Measurements from ENCODE around the gene SPCS2.
"Not testable (repeated sequence)": the region's sequence is repeated elsewhere in the genome, so short reads cannot be mapped to it uniquely, and the experiment has no call there.

SPCS2 gene

GRCh38 chr11:74957937-74958629 lies 9.0 kb downstream of the SPCS2 start:
- no peaks in the 10 kb centered on the region for H3K27me3 ChIP-seq (ENCODE audit: low read depth)
- in situ Hi-C loops (cut with MboI; ENCODE audit: low sequenced_read_pairs): no loop called here
- no peak overlapping the region for H3K4me3 ChIP-seq
- DNase-seq (ENCODE audit: low spot score in 2 of 2): no peak
- H3K9me3 ChIP-seq: no peaks in the 10 kb centered on the region
- H3K4me1 ChIP-seq: no peaks in the 10 kb centered on the region; the same call in 1 of the 2 replicates
- H3K36me3 ChIP-seq (replicated peaks): peaks cover 3% of the 10 kb centered on the region; the same call in 1 of the 2 replicates

DNA sequence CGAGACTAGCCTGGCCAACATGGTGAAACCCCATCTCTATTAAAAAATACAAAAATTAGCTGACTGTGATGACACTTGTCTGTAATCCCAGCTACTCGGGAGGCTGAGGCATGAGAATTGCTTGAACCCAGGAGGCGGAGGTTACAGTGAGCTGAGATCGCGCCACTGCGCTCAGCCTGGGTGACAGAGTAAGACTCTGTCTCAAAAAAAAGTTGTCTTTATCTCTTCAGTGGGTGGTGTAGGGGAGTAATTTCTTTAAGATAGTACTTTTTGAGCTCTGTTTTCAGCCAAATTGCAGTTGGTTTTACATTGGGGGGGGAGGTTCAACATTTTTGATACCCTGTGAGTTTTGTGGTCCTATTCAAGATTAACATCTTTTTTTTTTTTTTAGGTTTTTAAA lies 11.1 kb downstream of the SPCS2 start:
- DNase-seq (ENCODE audit: low spot score in 2 of 2); H3K4me3 ChIP-seq; H3K9me3 ChIP-seq; H3K27me3 ChIP-seq (ENCODE audit: low read depth); in situ Hi-C loops (cut with MboI; ENCODE audit: low sequenced_read_pairs); H3K4me1 ChIP-seq: not testable (repeated sequence)
- H3K36me3 ChIP-seq (replicated peaks): peaks cover 10% of the 10 kb centered on the region; the same call in 1 of the 2 replicates

DNA sequence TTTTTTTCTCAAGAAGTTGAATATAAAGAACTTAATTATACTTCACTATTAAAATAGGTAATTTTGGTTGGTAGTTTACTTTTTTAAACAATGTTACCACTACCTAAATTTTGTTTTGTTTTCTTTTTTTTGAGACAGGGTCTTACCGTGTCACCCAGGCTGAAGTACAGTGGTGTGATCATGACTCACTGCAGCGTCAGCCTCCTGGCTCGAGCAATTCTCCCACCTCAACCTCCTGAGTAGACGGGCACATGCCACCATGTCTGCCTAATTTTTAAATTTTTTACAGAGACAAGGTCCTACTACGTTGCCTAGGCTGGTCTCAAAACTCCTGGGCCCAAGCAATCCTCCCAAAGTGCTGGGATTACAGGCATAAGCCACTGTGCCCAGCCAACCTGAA lies 17.6 kb downstream of the SPCS2 start:
- Histone ChIP-seq H3K4me1 (no peaks in the 10 kb centered on the region), H3K36me3 (replicated peaks) (peaks cover 56% of the 10 kb centered on the region), H3K4me3 (no peak overlapping the region), H3K27me3 (ENCODE audit: low read depth) (no peaks in the 10 kb centered on the region), H3K9me3 (no peaks in the 10 kb centered on the region)
- no peak for DNase-seq (ENCODE audit: low spot score in 2 of 2)
- in situ Hi-C loops (cut with MboI; ENCODE audit: low sequenced_read_pairs): no loop called here

DNA sequence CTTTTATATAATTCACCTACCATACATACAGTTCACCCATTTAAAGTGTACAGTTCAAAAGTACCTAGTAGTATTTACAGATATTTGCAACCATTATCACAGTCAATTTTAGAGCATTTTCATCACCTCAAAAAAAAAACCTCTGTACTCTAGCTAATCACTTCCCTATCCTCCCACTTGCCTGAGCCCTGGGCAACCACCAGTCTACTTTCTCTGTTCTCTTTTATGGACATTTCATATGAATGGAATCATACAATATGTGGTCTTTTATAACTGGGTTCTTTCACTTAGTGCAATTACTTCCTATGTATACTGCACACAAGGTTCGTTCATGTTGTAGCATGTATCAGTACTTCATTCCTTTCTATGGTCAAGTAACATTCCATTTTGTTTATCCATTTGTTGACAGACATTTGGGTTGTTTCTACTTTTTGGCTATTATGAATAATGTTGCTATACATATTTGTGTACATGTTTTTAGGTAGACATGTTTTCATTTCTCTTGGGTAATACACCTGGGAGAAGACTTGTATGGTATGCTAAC lies 21.9 kb downstream of the SPCS2 start:
- H3K36me3 ChIP-seq (replicated peaks): peaks cover 58% of the 10 kb centered on the region
- H3K4me3 ChIP-seq: no peak overlapping the region
- H3K4me1 ChIP-seq: no peaks in the 10 kb centered on the region
- H3K9me3 ChIP-seq: no peaks in the 10 kb centered on the region
- DNase-seq (ENCODE audit: low spot score in 2 of 2): no peak
- no peaks in the 10 kb centered on the region for H3K27me3 ChIP-seq (ENCODE audit: low read depth)
- in situ Hi-C loops (cut with MboI; ENCODE audit: low sequenced_read_pairs): no loop called here

- H3K4me1 ChIP-seq: no peaks in the 10 kb centered on the region
- H3K9me3 ChIP-seq: no peaks in the 10 kb centered on the region
- H3K27me3 ChIP-seq (ENCODE audit: low read depth): no peaks in the 10 kb centered on the region
- DNase-seq (ENCODE audit: low spot score in 2 of 2): no peak
- peaks cover 59% of the 10 kb centered on the region for H3K36me3 ChIP-seq (replicated peaks)
- no peak overlapping the region for H3K4me3 ChIP-seq
- in situ Hi-C loops (cut with MboI; ENCODE audit: low sequenced_read_pairs): no loop called here
These were observed 22.4 kb downstream of the SPCS2 start for GRCh38 chr11:74971424-74971823.

DNA sequence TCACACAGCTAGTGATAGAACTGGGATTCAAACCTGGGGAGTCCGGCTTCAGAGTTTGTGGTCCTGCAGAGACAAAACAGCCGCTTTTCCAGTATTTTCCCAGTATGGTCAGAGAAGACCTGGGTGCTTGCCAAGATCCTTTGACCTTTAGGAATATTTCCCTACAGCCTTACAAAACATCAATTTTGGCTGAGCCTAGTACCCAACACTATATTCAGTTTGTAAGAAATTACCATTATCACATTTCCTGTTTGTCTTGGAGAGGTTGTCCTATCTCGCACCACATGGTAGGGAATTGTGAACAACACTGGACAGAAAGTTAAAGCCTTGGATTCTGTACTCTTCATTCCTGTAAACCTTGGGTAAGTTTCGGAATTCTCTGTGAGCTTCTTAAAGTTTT lies 29.0 kb downstream of the SPCS2 start:
- peaks cover 31% of the 10 kb centered on the region for H3K36me3 ChIP-seq (replicated peaks)
- DNase-seq (ENCODE audit: low spot score in 2 of 2): no peak
- in situ Hi-C loops (cut with MboI; ENCODE audit: low sequenced_read_pairs): no loop called here
- H3K9me3 ChIP-seq: no peaks in the 10 kb centered on the region
- no peaks in the 10 kb centered on the region for H3K27me3 ChIP-seq (ENCODE audit: low read depth)
- no peaks in the 10 kb centered on the region for H3K4me1 ChIP-seq
- H3K4me3 ChIP-seq: no peak overlapping the region

DNA sequence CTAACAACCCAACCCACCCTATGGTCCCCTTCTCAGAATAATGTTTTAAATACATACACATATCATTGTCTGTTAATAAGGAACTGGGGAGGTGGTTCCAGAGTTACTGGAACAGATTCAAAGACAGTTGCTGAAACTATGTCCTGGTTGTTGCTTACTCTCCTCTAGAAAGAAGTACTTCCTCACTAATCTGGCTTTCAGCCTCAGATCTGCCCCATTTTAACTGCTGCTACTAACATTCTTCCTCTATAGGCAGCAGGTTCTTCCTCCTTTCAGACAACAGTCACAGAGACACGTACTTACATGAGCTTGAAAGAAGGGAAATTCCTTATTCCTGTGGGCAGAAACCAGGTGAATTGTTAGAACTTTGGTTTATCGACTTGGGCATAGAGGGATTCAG lies 31.6 kb downstream of the SPCS2 start:
- DNase-seq (ENCODE audit: low spot score in 2 of 2): no peak
- Histone ChIP-seq H3K9me3 (no peaks in the 10 kb centered on the region), H3K4me1 (no peaks in the 10 kb centered on the region), H3K4me3 (no peak overlapping the region), H3K27me3 (ENCODE audit: low read depth) (no peaks in the 10 kb centered on the region), H3K36me3 (replicated peaks) (peaks cover 20% of the 10 kb centered on the region)
- in situ Hi-C loops (cut with MboI; ENCODE audit: low sequenced_read_pairs): no loop called here

- in situ Hi-C loops (cut with MboI; ENCODE audit: low sequenced_read_pairs): no loop called here
These were observed 32.8 kb downstream of the SPCS2 start for GRCh38 chr11:74981888-74982287.

GRCh38 chr11:74984070-74984469 lies 35.0 kb downstream of the SPCS2 start:
- no peaks in the 10 kb centered on the region for H3K27me3 ChIP-seq (ENCODE audit: low read depth)
- DNase-seq (ENCODE audit: low spot score in 2 of 2): no peak
- no peak overlapping the region for H3K4me3 ChIP-seq
- peaks cover 3% of the 10 kb centered on the region; the same call in 1 of the 2 replicates for H3K4me1 ChIP-seq
- in situ Hi-C loops (cut with MboI; ENCODE audit: low sequenced_read_pairs): no loop called here
- 0 out of 2 replicates have a peak, but pooled peaks cover 5% of the 10 kb centered on the region for H3K36me3 ChIP-seq (replicated peaks)
- H3K9me3 ChIP-seq: no peaks in the 10 kb centered on the region

More at GRCh38 chr11:74981888-74982287, 32.8 kb downstream of the SPCS2 start:
- no peaks in the 10 kb centered on the region for H3K4me1 ChIP-seq
- no peak overlapping the region for H3K4me3 ChIP-seq
- H3K9me3 ChIP-seq: no peaks in the 10 kb centered on the region
- no peak for DNase-seq (ENCODE audit: low spot score in 2 of 2)
- H3K36me3 ChIP-seq (replicated peaks): peaks cover 15% of the 10 kb centered on the region
- no peaks in the 10 kb centered on the region for H3K27me3 ChIP-seq (ENCODE audit: low read depth)

DNA sequence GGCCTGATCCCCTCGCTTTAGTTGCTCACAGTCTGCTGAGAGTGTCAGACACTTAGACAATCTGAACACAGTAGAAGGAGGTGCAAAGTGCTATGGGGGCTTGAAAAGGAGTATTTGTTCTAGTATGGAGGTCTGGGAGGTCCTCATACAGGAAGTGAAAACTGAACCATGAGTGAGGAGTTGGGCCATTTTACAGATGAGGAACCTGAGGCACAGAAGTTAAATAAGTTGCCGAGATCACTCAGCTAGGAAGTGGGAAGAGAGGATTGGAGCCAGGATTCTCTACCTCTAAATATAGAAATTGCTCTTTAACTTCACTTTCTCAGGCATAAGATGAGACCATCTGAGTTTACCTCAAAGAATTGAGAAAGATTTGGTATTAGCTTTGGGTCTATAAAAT lies 35.7 kb downstream of the SPCS2 start:
- H3K4me3 ChIP-seq: no peak overlapping the region
- in situ Hi-C loops (cut with MboI; ENCODE audit: low sequenced_read_pairs): no loop called here
- peaks cover 3% of the 10 kb centered on the region; the same call in 1 of the 2 replicates for H3K4me1 ChIP-seq
- no peak for DNase-seq (ENCODE audit: low spot score in 2 of 2)
- H3K27me3 ChIP-seq (ENCODE audit: low read depth): no peaks in the 10 kb centered on the region
- H3K9me3 ChIP-seq: no peaks in the 10 kb centered on the region
- 0 out of 2 replicates have a peak, but pooled peaks cover under 1% of the 10 kb centered on the region for H3K36me3 ChIP-seq (replicated peaks)

DNA sequence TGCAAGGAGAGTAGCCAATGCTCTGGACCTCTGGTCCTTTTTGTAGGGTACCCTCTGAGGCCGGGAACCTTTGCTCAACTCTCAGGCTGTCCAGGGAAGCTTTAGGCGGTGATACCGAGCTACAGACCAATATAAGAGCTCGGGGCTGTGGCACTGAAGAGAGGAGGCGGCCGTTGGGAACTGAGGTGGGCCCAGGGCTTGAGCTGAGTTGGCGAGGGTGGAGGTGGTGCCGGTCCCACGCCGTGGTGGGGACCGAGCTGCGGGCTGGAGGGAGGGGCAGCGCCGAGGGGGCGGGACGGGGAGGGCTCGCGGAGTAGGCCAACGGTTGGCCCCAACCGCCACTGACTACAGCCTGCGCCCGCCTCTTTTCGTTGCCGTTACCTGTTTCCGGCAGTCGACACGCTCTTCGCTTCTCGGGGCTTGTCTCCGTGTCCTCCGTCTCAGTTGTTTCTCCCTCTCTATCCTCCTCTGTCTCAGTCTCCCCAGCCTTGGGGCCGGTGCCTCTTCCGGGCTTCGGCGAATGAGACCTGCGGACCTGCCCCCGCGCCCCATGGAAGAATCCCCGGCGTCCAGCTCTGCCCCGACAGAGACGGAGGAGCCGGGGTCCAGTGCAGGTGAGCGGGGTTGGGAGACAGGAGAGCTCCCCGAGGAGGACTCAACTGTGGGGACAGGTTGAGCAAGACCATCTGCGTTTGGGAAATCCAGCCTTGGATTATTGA lies 39.6 kb downstream of the SPCS2 start, which contains the start of gene NEU3:
TSS of gene NEU3 (plus strand) at position 393 of the 719 bp plus-strand sequence. CDS start at position 521, 128 bp downstream.
- in situ Hi-C loops (cut with MboI; ENCODE audit: low sequenced_read_pairs): no loop called here
- Histone ChIP-seq H3K27me3 (ENCODE audit: low read depth) (no peaks in the 10 kb centered on the region), H3K36me3 (replicated peaks) (no peaks in the 10 kb centered on the region; the same call in 1 of the 2 replicates), H3K9me3 (no peaks in the 10 kb centered on the region), H3K4me3 (peak within 1 kb of the TSS; percentile 85), H3K4me1 (peaks cover 14% of the 10 kb centered on the region)
- DNase-seq (ENCODE audit: low spot score in 2 of 2): peak; percentile 85 to 91

- Histone ChIP-seq H3K9me3 (no peaks in the 10 kb centered on the region), H3K27me3 (ENCODE audit: low read depth) (no peaks in the 10 kb centered on the region), H3K4me3 (peak overlapping the region; percentile 85), H3K36me3 (replicated peaks) (peaks cover 3% of the 10 kb centered on the region), H3K4me1 (peaks cover 14% of the 10 kb centered on the region)
- in situ Hi-C loops (cut with MboI; ENCODE audit: low sequenced_read_pairs): no loop called here
- peak in 1 of 2 experiments; percentile 16 for DNase-seq (ENCODE audit: low spot score in 2 of 2)
These were observed 40.2 kb downstream of the SPCS2 start for GRCh38 chr11:74989260-74989638.

GRCh38 chr11:74990150-74990549 lies 41.1 kb downstream of the SPCS2 start:
- H3K27me3 ChIP-seq (ENCODE audit: low read depth); H3K4me3 ChIP-seq; H3K9me3 ChIP-seq; in situ Hi-C loops (cut with MboI; ENCODE audit: low sequenced_read_pairs); DNase-seq (ENCODE audit: low spot score in 2 of 2): not testable (repeated sequence)
- Histone ChIP-seq H3K4me1 (peaks cover 14% of the 10 kb centered on the region), H3K36me3 (replicated peaks) (peaks cover 11% of the 10 kb centered on the region)

DNA sequence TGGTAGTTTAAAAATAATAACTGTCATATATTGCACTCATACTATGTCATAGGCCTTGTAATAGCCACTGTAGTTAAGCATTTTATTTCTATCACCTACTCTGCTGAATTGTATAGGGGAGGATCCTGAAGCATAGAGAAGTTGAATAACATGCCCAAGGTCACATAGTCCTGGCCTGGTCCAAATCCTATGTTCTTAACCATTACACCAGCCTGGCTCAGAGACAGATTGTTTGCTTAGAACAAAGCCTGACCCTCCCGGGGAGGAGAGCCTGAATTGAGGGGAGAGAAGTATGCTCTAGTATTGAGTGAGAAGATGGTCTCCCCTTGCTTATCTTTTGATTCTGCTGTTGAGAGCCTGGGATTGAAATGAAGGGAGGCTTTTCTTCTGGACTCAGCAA lies 41.9 kb downstream of the SPCS2 start:
- Histone ChIP-seq H3K36me3 (replicated peaks) (peaks cover 15% of the 10 kb centered on the region), H3K27me3 (ENCODE audit: low read depth) (no peaks in the 10 kb centered on the region), H3K4me3 (no peak overlapping the region), H3K4me1 (peaks cover 14% of the 10 kb centered on the region), H3K9me3 (no peaks in the 10 kb centered on the region)
- DNase-seq (ENCODE audit: low spot score in 2 of 2): peak in 1 of 2 experiments; percentile 13
- in situ Hi-C loops (cut with MboI; ENCODE audit: low sequenced_read_pairs): no loop called here
